ENCODE data around the gene NTM.

DNA sequence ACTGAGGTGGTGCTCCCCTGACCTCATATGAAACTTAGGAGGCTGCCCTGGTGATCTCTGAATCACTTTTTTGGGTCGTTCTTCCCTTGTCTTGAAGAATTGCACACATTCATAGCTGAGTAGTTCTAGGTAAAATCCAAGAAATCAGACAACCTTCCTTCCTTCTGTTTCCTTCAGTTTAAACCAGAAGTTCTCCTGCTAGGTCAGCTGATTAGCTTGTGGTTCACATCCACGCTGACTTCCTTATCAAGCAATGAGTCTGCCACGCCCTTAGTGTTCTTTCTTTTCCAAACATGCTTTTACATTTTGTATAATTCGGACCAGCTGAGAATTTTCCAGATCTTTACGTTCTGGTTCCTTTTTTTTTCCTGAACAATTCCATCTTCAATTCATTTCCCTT is 892.8 kb downstream of the NTM start:
- TF ChIP-seq, protein P1, sequence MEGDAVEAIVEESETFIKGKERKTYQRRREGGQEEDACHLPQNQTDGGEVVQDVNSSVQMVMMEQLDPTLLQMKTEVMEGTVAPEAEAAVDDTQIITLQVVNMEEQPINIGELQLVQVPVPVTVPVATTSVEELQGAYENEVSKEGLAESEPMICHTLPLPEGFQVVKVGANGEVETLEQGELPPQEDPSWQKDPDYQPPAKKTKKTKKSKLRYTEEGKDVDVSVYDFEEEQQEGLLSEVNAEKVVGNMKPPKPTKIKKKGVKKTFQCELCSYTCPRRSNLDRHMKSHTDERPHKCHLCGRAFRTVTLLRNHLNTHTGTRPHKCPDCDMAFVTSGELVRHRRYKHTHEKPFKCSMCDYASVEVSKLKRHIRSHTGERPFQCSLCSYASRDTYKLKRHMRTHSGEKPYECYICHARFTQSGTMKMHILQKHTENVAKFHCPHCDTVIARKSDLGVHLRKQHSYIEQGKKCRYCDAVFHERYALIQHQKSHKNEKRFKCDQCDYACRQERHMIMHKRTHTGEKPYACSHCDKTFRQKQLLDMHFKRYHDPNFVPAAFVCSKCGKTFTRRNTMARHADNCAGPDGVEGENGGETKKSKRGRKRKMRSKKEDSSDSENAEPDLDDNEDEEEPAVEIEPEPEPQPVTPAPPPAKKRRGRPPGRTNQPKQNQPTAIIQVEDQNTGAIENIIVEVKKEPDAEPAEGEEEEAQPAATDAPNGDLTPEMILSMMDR (IDR thresholded peaks at IDR 0.05; ENCODE audit: insufficient read depth, low read length) = no peak
- TF ChIP-seq, protein P2, sequence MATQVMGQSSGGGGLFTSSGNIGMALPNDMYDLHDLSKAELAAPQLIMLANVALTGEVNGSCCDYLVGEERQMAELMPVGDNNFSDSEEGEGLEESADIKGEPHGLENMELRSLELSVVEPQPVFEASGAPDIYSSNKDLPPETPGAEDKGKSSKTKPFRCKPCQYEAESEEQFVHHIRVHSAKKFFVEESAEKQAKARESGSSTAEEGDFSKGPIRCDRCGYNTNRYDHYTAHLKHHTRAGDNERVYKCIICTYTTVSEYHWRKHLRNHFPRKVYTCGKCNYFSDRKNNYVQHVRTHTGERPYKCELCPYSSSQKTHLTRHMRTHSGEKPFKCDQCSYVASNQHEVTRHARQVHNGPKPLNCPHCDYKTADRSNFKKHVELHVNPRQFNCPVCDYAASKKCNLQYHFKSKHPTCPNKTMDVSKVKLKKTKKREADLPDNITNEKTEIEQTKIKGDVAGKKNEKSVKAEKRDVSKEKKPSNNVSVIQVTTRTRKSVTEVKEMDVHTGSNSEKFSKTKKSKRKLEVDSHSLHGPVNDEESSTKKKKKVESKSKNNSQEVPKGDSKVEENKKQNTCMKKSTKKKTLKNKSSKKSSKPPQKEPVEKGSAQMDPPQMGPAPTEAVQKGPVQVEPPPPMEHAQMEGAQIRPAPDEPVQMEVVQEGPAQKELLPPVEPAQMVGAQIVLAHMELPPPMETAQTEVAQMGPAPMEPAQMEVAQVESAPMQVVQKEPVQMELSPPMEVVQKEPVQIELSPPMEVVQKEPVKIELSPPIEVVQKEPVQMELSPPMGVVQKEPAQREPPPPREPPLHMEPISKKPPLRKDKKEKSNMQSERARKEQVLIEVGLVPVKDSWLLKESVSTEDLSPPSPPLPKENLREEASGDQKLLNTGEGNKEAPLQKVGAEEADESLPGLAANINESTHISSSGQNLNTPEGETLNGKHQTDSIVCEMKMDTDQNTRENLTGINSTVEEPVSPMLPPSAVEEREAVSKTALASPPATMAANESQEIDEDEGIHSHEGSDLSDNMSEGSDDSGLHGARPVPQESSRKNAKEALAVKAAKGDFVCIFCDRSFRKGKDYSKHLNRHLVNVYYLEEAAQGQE (IDR thresholded peaks at IDR 0.05; ENCODE audit: insufficient replicate concordance, low read depth) = no peak
- TF ChIP-seq POLR2AphosphoS5 (IDR thresholded peaks at IDR 0.05; ENCODE audit: low read depth) (no peak), GABPA (IDR thresholded peaks at IDR 0.05; ENCODE audit: low read depth) (no peak), SPI1 (IDR thresholded peaks at IDR 0.05; ENCODE audit: borderline replicate concordance, low read depth) (no peak)
